Gastroesophageal sphincter (tissue), 4 donors: ENCODE measurements around the gene ARHGAP18. TPM values are rescaled to one million over a fixed set of nuclear protein-coding genes. Genes with fewer than 3 reads are reported as not detected.
A peak's percentile ranks its signal among the peaks of the same experiment; 100 is the strongest.

Experiments
- ATAC-seq: fragments of 150-250 bp; one replicate; pipeline ENCODE4 v1.9.1; 2016; ENCODE audit warnings: mild to moderate bottlenecking, moderate library complexity
- H3K27ac ChIP-seq, 4 donors: fragments of 200-600 bp; sonication (generic) in 3 of 4; 1 replicate in 3 of 4; 2 replicates in 1 of 4; pipeline ENCODE4 v1.5.1; 2016 to 2019
- H3K27me3 ChIP-seq: fragments of 200-600 bp; sonication (generic); one replicate; pipeline ENCODE4 v1.5.1; 2019
- H3K36me3 ChIP-seq, 2 donors: fragments of 200-600 bp; sonication (generic); one replicate each; pipeline ENCODE4 v1.5.1; 2019; ENCODE audit warnings: control low read depth in 1 of 2
- H3K4me1 ChIP-seq, 3 donors: fragments of 200-600 bp; sonication (generic); 1 replicate in 2 of 3; 2 replicates in 1 of 3; pipeline ENCODE4 v1.5.1; 2016 to 2019; ENCODE audit warnings: control low read depth in 2 of 3
- H3K4me3 ChIP-seq, 2 donors: fragments of 200-600 bp; sonication (generic); one replicate each; pipeline ENCODE4 v1.5.1; 2019; ENCODE audit warnings: mild to moderate bottlenecking in 1 of 2, moderate library complexity in 1 of 2
- H3K9me3 ChIP-seq, 3 donors: fragments of 200-600 bp; sonication (generic); one replicate each; pipeline ENCODE4 v1.5.1; 2017 to 2019; ENCODE audit warnings: control low read depth in 2 of 3
- CTCF ChIP-seq, 4 experiments: fragments of 200-600 bp in 2 of 4; fragments of 450-650 bp in 2 of 4; sonication (generic) in 1 of 4; IDR thresholded peaks; one replicate each; pipeline ENCODE4 v1.5.1; 2017 to 2019; ENCODE audit warnings: antibody characterized with exemption in 4 of 4, mild to moderate bottlenecking in 2 of 4, moderate library complexity in 2 of 4
- EP300 ChIP-seq: sonication (generic); formaldehyde crosslinking; IDR thresholded peaks from one replicate; pipeline ENCODE4 v1.6.1; 2017; ENCODE audit warnings: antibody characterized with exemption, mild to moderate bottlenecking
- POLR2A ChIP-seq, 2 donors: fragments of 450-650 bp; IDR thresholded peaks; one replicate each; pipeline ENCODE4 v1.6.1; 2017; ENCODE audit warnings: antibody characterized with exemption in 2 of 2, mild to moderate bottlenecking in 2 of 2, moderate library complexity in 1 of 2
- POLR2AphosphoS5 ChIP-seq: sonication (generic); formaldehyde crosslinking; IDR thresholded peaks from one replicate; pipeline ENCODE4 v1.6.1; 2017; ENCODE audit warnings: antibody characterized with exemption
- WGBS, 2 donors: methylation state at CpG; one replicate each; pipeline ENCODE4 v1.1.5; 2018; ENCODE audit warnings: low coverage in 1 of 2; 5-methylcytosine and 5-hydroxymethylcytosine counted together
- total RNA-seq, 4 donors: library from RNA; depleted of rRNA; stranded (reverse); fragments of >200 nt; gene quantifications; one replicate each; pipeline ENCODE4 v1.1.0, GENCODE V29; 2016

ARHGAP18 gene
- total RNA-seq, 4 donors from 2014 or later: 2.8 to 15.0 (median 9.4) TPM

- 91 to 93% methylated on average over 3 to 4 of the region's 4 CpGs for WGBS, 2 donors
- no peak for ATAC-seq
- Histone ChIP-seq H3K4me1 (peaks cover 0 to 19% (median 0%) of the 10 kb centered on the region in 3 donors), H3K4me3 (no peak overlapping the region), H3K36me3 (no peaks in the 10 kb centered on the region), H3K27ac (no peak overlapping the region), H3K9me3 (no peaks in the 10 kb centered on the region), H3K27me3 (no peaks in the 10 kb centered on the region)
- TF ChIP-seq EP300: no peak
- TF ChIP-seq CTCF (IDR thresholded peaks at IDR 0.05): no peak
- no peak for TF ChIP-seq POLR2AphosphoS5
- TF ChIP-seq POLR2A (IDR thresholded peaks at IDR 0.05): no peak
These were observed 47.0 kb downstream of the ARHGAP18 start for GRCh38 chr6:129662980-129663431.

GRCh38 chr6:129662406-129662766 is 47.6 kb downstream of the ARHGAP18 start:
- ATAC-seq: no peak
- no peak for TF ChIP-seq CTCF (IDR thresholded peaks at IDR 0.05)
- no peak for TF ChIP-seq POLR2AphosphoS5
- no peak for TF ChIP-seq POLR2A (IDR thresholded peaks at IDR 0.05)
- no peak for TF ChIP-seq EP300
- no peaks in the 10 kb centered on the region for H3K36me3 ChIP-seq
- H3K4me3 ChIP-seq: no peak overlapping the region
- no peaks in the 10 kb centered on the region for H3K9me3 ChIP-seq
- H3K27ac ChIP-seq: no peak overlapping the region
- peaks cover 0 to 19% (median 0%) of the 10 kb centered on the region in 3 donors for H3K4me1 ChIP-seq
- no peaks in the 10 kb centered on the region for H3K27me3 ChIP-seq
- 60% methylated on average over 2 of the region's 2 CpGs for WGBS, 2 donors

GRCh38 chr6:129661536-129662405 is 48.2 kb downstream of the ARHGAP18 start:
- Histone ChIP-seq H3K27ac (no peak overlapping the region), H3K4me3 (no peak overlapping the region), H3K4me1 (peaks cover 0 to 19% (median 0%) of the 10 kb centered on the region in 3 donors), H3K36me3 (no peaks in the 10 kb centered on the region), H3K27me3 (no peaks in the 10 kb centered on the region), H3K9me3 (no peaks in the 10 kb centered on the region)
- ATAC-seq: no peak
- WGBS, 2 donors: 79 to 81% methylated on average over 6 to 7 of the region's 7 CpGs
- TF ChIP-seq CTCF (IDR thresholded peaks at IDR 0.05) (no peak), EP300 (no peak), POLR2AphosphoS5 (no peak), POLR2A (IDR thresholded peaks at IDR 0.05) (no peak)

- ATAC-seq: no peak
- peak overlapping the region in 1 of 2 donors; percentile 18 for H3K4me3 ChIP-seq
- no peaks in the 10 kb centered on the region for H3K9me3 ChIP-seq
- 62 to 94% methylated on average over 2 of the region's 2 CpGs for WGBS, 2 donors
- TF ChIP-seq POLR2AphosphoS5: no peak
- TF ChIP-seq CTCF (IDR thresholded peaks at IDR 0.05): no peak
- no peak for TF ChIP-seq EP300
- H3K4me1 ChIP-seq: peaks cover 0 to 19% (median 0%) of the 10 kb centered on the region in 3 donors
- H3K36me3 ChIP-seq: no peaks in the 10 kb centered on the region
- H3K27me3 ChIP-seq: no peaks in the 10 kb centered on the region
- H3K27ac ChIP-seq: peak overlapping the region in 2 of 4 donors; percentile 18 to 43
These were observed 49.7 kb downstream of the ARHGAP18 start for GRCh38 chr6:129660346-129660676.
